Measurements from ENCODE around the gene TMEM175.

Gene TMEM175

DNA sequence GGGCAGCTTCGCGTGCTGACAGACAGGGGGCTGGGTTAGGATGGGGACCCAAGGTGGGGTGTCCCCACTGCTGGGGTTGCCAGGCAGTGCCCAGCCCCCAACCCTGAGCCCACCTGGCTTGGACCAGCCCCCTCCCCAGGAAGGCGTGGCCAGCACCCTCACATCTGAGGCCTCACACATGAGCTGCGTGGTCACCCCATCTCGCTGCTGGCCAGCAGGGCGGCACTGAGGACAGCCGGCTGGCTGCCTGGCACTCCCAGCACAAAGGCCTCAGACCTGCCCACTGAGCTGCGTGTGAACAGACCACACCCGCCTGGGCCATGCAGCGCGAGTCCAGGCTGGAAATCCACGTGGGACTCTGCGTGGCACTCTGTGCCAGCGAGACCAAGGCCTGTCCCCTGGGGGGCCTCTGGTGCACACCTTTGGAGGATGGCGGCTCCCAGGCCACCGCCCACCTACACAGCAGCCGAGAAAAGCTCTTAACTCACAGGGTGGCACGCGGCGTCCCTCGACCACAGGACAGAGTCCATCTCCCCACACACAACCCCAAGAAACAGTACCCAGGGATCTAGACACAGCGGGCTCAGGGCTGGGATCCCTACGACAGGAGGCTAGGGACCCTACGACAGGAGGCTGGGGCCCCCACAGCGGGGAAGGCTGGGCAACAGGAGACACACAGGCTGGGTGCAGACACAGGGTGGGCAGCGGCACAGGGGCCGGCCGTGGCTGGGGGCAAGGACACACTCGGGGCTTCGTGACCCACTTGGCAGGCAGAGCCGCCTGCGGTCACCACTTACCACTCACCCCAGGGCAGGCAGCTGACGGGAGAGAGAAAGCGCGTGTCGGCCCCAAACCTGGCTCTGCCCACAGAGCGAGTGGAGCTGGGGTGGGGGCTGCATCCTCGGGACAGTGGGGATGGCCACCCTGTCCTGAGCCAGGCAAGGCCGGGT lies 31.3 kb downstream of the TMEM175 start:
- no peak overlapping the region for H3K4me3 ChIP-seq (replicated peaks; ENCODE audit: low read depth, low read length)
- DNase-seq (ENCODE audit: extremely low read depth, low read depth) = no peak
- TF ChIP-seq, protein P1, sequence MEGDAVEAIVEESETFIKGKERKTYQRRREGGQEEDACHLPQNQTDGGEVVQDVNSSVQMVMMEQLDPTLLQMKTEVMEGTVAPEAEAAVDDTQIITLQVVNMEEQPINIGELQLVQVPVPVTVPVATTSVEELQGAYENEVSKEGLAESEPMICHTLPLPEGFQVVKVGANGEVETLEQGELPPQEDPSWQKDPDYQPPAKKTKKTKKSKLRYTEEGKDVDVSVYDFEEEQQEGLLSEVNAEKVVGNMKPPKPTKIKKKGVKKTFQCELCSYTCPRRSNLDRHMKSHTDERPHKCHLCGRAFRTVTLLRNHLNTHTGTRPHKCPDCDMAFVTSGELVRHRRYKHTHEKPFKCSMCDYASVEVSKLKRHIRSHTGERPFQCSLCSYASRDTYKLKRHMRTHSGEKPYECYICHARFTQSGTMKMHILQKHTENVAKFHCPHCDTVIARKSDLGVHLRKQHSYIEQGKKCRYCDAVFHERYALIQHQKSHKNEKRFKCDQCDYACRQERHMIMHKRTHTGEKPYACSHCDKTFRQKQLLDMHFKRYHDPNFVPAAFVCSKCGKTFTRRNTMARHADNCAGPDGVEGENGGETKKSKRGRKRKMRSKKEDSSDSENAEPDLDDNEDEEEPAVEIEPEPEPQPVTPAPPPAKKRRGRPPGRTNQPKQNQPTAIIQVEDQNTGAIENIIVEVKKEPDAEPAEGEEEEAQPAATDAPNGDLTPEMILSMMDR (IDR thresholded peaks at IDR 0.05; ENCODE audit: low read depth, low read length, missing control alignments) = no peak

DNA sequence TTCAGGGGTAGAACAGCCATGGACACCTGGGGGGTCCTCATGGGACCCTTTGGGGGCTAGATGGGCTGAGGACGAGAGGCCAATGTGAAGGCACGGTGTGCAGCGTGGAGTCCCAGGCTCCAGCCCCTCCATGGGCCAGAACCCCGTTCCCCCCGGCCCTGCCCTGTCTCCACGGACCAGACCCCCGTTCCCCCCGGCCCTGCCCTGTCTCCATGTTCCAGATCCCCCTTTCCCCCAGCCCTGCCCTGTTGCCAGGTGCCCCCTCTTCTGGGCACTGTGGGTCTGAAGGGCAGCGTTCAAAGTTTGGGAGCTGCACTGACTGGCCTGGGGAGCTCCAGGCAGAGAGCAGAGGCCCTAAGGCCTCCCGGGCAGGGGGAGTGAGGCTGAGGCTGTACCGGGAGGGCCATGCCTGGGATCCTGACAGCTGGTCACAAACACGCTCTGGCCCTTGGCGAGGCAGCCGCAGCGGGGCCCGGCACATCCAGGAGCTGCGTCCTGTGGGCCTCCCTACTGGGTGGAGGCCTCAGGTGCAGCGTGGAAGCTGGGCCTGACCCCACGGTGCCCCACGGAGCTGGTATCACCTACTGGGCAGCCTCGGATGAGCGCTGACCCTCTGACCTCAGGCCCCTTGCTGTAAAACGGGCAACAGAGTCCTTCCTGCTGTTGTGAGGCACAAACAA lies 32.2 kb downstream of the TMEM175 start:
- no peak for DNase-seq (ENCODE audit: extremely low read depth, low read depth)
- TF ChIP-seq, protein P1 (IDR thresholded peaks at IDR 0.05; ENCODE audit: low read depth, low read length, missing control alignments) = no peak
- H3K4me3 ChIP-seq (replicated peaks; ENCODE audit: low read depth, low read length) = no peak overlapping the region

DNA sequence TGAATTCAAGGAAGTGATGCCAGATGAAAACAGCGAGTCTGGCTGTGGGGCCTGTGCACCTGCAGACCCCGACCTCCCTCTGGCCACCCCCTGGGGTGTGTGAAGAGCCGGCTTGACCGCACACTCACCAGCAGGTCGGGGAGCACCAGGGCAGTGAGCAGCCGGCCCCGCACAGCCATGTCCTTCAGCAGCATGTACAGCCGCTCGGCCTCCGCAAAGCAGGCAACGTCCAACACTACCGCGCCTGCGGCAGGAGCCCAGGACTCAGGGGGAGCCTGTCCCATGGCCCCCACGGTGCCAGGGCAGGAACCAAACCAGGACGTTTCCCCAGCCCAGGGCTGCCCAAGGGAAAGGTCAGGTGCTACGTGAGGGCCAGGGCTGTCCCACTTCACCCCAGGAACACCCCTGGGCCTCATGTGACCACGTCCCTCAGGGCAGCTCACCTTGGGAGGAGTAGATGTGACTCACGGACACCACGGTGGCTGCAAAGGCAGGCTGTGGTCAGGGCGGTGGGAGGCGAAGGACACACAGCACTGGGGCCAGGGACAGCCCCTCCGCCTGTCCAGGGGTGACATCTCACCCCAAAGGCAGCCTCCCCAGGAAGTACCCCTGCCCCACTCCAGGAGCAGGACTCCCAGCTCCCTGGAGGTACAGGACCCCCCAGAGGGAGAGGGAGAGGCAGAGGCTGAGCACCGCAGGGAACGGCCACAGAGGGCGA lies 32.9 kb downstream of the TMEM175 start:
- DNase-seq (ENCODE audit: extremely low read depth, low read depth) = no peak

DNA sequence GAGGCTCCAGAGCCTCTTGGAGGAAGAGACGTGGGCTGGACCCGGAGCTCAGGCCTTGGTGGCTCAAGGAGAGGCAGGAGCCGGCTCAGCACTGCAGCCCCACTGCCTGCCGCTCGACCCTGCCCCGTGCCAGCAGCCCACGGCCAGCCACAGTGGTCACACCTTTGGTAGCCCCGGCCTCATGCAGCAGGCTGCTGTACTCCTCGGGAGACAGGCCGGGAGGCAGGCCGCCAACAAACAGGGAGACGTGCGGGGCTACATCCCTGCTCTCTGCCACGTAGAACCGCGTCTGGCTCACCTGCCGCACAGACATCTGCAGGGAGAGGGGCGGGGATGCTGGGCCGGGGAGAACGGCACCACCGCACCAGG lies 33.5 kb downstream of the TMEM175 start:
- H3K4me3 ChIP-seq (replicated peaks; ENCODE audit: low read depth, low read length) = no peak overlapping the region
- DNase-seq (ENCODE audit: extremely low read depth, low read depth) = no peak

More for the DNA sequence above, 32.9 kb downstream of the TMEM175 start:
- TF ChIP-seq, protein P1 (IDR thresholded peaks at IDR 0.05; ENCODE audit: low read depth, low read length, missing control alignments) = no peak
- no peak overlapping the region for H3K4me3 ChIP-seq (replicated peaks; ENCODE audit: low read depth, low read length)

DNA sequence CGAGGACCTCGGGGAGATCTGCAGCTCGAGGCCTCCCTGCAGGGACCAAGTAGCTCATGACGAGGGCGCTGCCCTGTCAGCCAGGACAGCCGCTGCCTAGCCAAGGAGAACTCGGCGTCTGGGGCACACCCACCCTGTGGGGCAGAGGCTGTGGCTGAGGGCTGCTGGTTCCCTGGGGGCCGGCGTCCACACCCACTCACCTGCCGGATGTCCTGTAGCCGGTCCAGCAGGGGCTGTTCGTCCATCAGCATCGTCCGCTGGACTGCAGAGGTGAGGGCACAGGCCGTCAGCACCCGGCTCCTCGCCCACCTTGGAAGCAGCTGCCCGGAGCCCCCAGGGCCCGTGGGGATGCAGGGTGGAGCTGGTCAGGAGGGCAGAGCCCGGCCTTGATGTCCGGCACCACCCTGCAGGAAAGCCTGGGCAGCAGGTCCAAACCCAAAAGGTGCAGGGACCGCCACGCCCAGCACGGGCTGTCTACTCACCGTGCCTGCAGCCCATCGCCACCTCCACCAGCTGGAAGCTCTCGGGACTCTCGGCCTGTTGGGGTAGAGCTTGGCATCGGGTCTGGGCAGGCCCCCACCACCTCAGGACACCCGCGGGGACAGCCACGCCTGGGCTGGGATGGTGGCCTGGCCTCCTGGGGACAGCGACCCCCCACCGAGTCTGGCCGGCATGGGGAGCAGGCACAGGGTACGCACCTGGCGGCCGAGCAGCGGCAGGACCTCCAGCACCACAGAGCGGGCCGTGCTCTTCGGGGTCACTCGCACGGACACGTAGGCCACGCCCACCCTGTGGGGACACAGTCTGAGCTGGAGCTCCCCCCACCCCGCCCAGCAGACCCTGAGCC lies 34.2 kb downstream of the TMEM175 start:
- DNase-seq (ENCODE audit: extremely low read depth, low read depth) = no peak
- TF ChIP-seq, protein P1 (IDR thresholded peaks at IDR 0.05; ENCODE audit: low read depth, low read length, missing control alignments) = no peak
- no peak overlapping the region for H3K4me3 ChIP-seq (replicated peaks; ENCODE audit: low read depth, low read length)

More for the DNA sequence above, 33.5 kb downstream of the TMEM175 start:
- TF ChIP-seq, protein P1 (IDR thresholded peaks at IDR 0.05; ENCODE audit: low read depth, low read length, missing control alignments) = no peak

All from HFF-Myc (cell line).